ENCODE results near the gene AADACL2. TPM values are rescaled to one million over a fixed set of nuclear protein-coding genes. Genes with fewer than 3 reads are reported as not detected.

Gene AADACL2
- under 1 TPM; 0.11 to 0.18 TPM for total RNA-seq
- long read RNA-seq: 0 reads

DNA sequence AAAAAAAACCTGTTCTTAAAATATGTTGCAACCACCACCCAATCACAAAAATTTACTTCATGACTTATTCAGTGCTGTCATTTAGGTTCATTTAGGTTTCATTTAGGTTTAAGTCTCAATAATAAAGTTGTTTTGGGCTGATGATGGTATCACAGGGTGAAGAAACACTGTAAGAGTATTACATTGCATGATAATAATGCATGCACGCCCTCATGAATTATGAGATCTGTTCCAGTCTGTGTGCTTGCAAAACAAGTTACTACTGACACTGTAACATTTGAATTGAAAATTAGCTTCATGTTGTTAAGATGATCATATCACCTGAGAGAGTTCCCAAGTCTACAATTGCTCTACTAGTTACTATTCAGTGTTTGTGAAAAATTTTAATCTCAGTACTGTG, at the start of gene AADACL2:
Gene AADACL2, plus strand, starts transcription at position 315 of the 400 bp plus-strand sequence. CDS start 109 bp downstream, outside the sequence.
- DNase-seq (no peak), ATAC-seq (no peak)
- intact Hi-C loops (cut with DNase I, micrococcal nuclease): no loop called here

- intact Hi-C loops (cut with DNase I, micrococcal nuclease): no loop called here
- ATAC-seq: no peak
- no peak for DNase-seq
Measured at GRCh38 chr3:151684094-151684493, 49.6 kb upstream of the AADACL2 start.

DNA sequence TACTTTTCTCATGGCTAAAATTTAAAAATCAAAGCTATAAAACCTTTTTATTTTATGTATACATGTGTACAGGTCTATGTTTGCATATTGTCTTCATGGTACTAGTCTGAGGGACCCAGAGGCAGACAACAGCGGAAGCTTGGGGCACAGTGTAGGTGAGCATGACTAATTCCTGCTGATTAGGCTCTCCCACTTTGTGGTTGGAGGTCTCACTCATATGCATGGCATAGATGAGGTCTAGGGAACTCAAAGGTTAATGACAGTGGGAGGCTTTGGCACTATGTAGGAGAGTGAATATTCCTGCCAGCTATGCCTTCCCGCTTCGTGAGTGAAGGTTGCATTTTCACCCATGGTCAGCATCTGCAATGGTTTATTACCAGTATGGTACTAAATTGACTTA, 47.5 kb upstream of the AADACL2 start:
- intact Hi-C loops (cut with DNase I, micrococcal nuclease): no loop called here
- DNase-seq (no peak), ATAC-seq (no peak)

DNA sequence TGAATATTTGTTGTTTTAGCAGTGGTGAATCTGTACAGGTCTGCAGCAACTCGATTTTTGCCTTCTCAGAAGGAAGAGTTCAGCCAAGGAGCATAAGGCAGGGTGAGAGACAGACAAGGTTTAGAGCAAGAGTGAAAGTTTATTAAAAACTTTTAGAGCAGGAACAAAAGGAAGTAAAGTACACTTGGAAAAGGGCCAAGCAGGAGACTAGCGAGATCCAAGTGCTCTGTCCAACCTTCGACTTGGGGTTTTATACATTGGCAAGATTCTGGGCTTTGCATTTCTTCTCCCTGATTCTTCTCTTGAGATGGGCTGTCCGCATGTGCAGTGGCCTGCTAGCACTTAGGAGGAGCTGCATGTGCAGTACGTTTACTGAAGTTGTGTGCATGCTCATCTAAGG, 46.7 kb upstream of the AADACL2 start:
- DNase-seq (no peak), ATAC-seq (no peak)
- intact Hi-C loops (cut with DNase I, micrococcal nuclease): no loop called here

GRCh38 chr3:151688571-151688970, 45.2 kb upstream of the AADACL2 start:
- DNase-seq (no peak), ATAC-seq (no peak)
- intact Hi-C loops (cut with DNase I, micrococcal nuclease): no loop called here

DNA sequence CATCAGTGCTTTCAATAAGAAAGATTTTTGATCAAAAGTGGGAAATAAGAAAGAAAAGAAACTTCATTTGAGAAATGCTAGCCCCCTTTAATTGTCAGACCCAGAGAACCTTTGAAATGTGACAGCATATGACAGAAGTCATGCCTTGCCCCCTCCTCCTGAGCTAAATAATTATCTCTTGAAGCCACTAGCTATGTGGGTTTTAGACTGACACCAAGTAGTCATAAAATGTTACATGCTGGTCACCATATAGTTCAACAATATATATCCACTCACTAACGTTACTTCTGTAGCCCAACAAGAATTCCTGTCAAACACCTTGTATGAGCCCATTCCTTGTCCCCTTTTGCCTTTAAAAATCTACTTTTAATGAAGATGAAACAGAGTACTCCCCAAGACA, 43.1 kb upstream of the AADACL2 start:
- no peak for DNase-seq
- intact Hi-C loops (cut with DNase I, micrococcal nuclease): no loop called here
- ATAC-seq: no peak

- intact Hi-C loops (cut with DNase I, micrococcal nuclease): no loop called here
- ATAC-seq (no peak), DNase-seq (no peak)
Measured at GRCh38 chr3:151697496-151697895, 36.2 kb upstream of the AADACL2 start.

DNA sequence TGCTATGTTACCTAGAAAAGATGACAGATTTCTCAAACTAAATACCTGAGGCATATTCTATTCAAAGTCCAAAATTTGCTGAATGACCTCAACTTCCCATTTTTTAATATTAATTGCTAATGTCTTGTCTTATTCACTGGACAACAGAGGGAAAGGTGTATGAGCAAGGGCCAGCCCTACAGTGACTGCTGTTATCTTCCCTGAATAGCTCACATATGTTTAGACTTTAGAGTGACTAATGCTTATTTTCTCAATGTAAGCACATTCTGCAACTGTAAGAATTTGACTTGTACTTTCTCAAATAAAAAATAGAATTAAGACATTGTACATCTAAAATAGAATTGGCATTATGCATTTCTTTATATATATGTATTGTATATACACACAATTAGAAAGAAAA, 26.5 kb upstream of the AADACL2 start:
- ATAC-seq (no peak), DNase-seq (no peak)
- intact Hi-C loops (cut with DNase I, micrococcal nuclease): no loop called here

DNA sequence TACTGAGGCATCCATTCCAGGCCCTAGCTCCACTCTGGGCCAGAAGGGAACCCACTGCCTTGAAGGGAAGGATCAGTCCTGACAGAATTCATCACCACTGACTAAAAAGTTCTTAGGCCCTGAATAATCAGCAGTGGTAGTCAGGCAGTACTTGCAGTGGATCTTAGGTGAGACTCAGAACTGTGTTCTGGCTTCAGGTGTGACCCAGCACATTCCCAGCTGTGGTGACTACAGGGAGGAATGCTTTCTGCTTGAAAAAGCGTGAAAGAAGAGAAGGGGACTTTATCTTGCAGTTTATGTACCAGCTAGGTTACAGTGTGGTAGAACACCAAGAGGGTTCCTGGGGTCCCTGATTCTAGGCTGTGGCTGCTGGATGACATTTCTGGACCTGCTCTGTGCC, 24.9 kb upstream of the AADACL2 start:
- no peak for DNase-seq
- no peak for ATAC-seq

DNA sequence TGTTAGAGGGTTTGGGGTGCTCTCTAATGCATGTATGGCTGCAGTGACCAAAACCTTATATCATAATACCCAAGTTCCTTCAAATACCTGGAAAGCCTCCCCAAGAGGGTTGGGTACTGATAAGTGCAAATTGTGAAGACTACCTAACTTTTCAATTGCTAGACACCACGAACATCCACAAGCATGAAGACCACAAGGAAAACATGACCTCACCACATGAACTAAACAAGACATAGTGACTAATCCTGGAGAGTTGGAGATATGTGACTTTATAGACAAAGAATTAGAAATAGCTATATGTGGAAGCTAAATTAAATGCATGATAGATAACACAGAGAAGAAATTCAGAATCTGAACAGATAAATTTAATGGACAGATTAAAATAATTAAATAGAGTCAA, 23.9 kb upstream of the AADACL2 start:
- DNase-seq: no peak
- intact Hi-C loops (cut with DNase I, micrococcal nuclease): no loop called here
- ATAC-seq: no peak

More for the DNA sequence above, 24.9 kb upstream of the AADACL2 start:
- intact Hi-C loops (cut with DNase I, micrococcal nuclease): no loop called here

DNA sequence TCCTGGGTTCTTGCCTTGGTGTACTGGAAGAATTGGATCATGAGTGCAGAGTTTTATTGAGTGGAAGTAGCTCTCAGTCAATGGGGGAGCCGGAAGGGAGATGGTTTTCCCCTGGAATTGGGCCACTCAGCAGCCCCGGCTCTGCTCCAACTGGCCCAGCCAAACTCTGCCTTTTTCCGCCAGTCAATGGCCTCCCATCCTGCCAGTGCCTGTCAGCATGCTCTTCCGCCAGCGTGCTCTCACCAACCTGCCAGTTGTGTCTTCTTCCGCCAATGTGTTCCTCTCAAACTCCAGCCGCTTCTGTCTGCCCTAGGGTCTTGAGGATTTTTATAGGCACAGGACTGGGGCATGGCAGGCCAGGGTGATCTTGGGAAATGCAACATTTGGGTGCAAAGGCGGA, 12.4 kb upstream of the AADACL2 start:
- ATAC-seq (no peak), DNase-seq (no peak)
- intact Hi-C loops (cut with DNase I, micrococcal nuclease): no loop called here

GRCh38 chr3:151722856-151723255, 10.9 kb upstream of the AADACL2 start:
- DNase-seq (no peak), ATAC-seq (no peak)
- intact Hi-C loops (cut with DNase I, micrococcal nuclease): no loop called here

- DNase-seq (no peak), ATAC-seq (no peak)
- intact Hi-C loops (cut with DNase I, micrococcal nuclease): no loop called here
Measured at GRCh38 chr3:151724576-151725562, 8.9 kb upstream of the AADACL2 start.

GRCh38 chr3:151726016-151726415, 7.7 kb upstream of the AADACL2 start:
- DNase-seq: no peak
- ATAC-seq: no peak
- intact Hi-C loops (cut with DNase I, micrococcal nuclease): no loop called here

DNA sequence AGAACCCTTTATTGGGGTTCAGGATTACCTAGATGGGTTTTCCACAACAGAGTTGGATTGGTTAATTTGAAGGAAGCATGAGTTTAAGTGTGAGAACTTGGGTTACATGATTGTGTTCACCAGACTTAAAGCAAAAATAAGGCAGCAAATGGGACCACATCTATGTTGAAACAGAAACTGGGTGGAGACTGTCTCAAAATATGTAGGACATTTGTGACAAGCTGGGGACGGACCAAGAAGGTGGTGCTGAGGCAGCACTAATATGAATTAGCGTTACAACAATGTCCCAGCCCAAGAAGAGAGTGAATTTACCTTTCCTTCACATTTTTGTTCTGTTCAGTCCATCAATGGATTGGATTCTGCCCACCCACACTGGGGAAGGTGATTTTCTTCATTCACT, 866 bp upstream of the AADACL2 start:
- DNase-seq: no peak
- ATAC-seq: no peak
- intact Hi-C loops (cut with DNase I, micrococcal nuclease): no loop called here

- DNase-seq: no peak
- intact Hi-C loops (cut with DNase I, micrococcal nuclease): no loop called here
- no peak for ATAC-seq
Measured at GRCh38 chr3:151740581-151740980, 6.9 kb downstream of the AADACL2 start.

GRCh38 chr3:151743855-151744254, 10.1 kb downstream of the AADACL2 start:
- no peak for DNase-seq
- ATAC-seq: no peak
- intact Hi-C loops (cut with DNase I, micrococcal nuclease): no loop called here

DNA sequence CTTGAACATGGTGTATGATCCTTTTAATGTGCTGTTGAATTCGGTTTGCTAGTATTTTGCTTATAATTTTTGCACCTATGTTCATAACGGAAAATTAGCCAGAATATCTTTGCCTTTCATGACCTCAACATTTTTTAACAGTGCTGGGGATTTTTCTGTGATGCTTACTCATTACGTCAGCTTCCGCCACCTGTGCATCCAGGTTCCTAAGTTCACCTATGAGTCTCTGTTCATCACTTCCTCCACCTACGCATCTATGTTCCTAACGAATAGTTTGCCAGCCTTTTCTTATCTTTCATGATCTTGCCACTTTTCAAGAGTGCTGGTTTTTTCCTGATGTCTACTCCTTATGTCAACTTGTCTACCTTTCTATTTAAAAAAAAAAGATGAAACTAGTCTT, 16.5 kb downstream of the AADACL2 start:
- no peak for ATAC-seq
- DNase-seq: no peak
- intact Hi-C loops (cut with DNase I, micrococcal nuclease): no loop called here

- ATAC-seq (no peak), DNase-seq (no peak)
- intact Hi-C loops (cut with DNase I, micrococcal nuclease): no loop called here
Measured at GRCh38 chr3:151750678-151751077, 17.0 kb downstream of the AADACL2 start.

- intact Hi-C loops (cut with DNase I, micrococcal nuclease): no loop called here
- no peak for ATAC-seq
- DNase-seq: no peak
Measured at GRCh38 chr3:151751161-151751560, 17.4 kb downstream of the AADACL2 start.

GRCh38 chr3:151753846-151754245, 20.1 kb downstream of the AADACL2 start:
- DNase-seq (no peak), ATAC-seq (peak; percentile 30)
- intact Hi-C loops (cut with DNase I, micrococcal nuclease): no loop called here
